Endodermal cell (in vitro differentiated cells): ENCODE measurements around the gene PTPN14. TPM values are rescaled to one million over a fixed set of nuclear protein-coding genes. Genes with fewer than 3 reads are reported as not detected.

Experiments used
- DNase-seq: peaks from one replicate; pipeline ENCODE4 v3.0.0-alpha.2; 2017
- H3K27ac ChIP-seq: 2 replicates; pipeline ENCODE4 v1.5.1; 2013; ENCODE audit warnings: mild to moderate bottlenecking, low read depth, low read length, moderate library complexity
- H3K27me3 ChIP-seq: 2 replicates; pipeline ENCODE4 v1.6.1; 2013; ENCODE audit warnings: mild to moderate bottlenecking, low read length, moderate library complexity; ENCODE audit not compliant: insufficient read depth, control insufficient read depth, poor library complexity, severe bottlenecking
- H3K36me3 ChIP-seq: 2 replicates; pipeline ENCODE4 v1.7.0; 2013; ENCODE audit warnings: mild to moderate bottlenecking, low read length, moderate library complexity; ENCODE audit not compliant: control insufficient read depth, insufficient read depth
- H3K4me1 ChIP-seq: one replicate; pipeline ENCODE4 v1.7.0; 2013; ENCODE audit warnings: low read length; ENCODE audit not compliant: control insufficient read depth, insufficient read depth
- H3K4me3 ChIP-seq: 2 replicates; pipeline ENCODE4 v1.5.1; 2013; ENCODE audit warnings: mild to moderate bottlenecking, low read length, moderate library complexity
- H3K9ac ChIP-seq: 2 replicates; pipeline ENCODE4 v1.6.1; 2013; ENCODE audit warnings: mild to moderate bottlenecking, low read length, moderate library complexity; ENCODE audit not compliant: poor library complexity, severe bottlenecking; ENCODE audit errors: extremely low read depth
- H3K9me3 ChIP-seq: 2 replicates; pipeline ENCODE4 v1.6.1; 2013; ENCODE audit warnings: mild to moderate bottlenecking, low read length, moderate library complexity; ENCODE audit not compliant: control insufficient read depth
- H3K27ac Mint-ChIP-seq: 2 replicates; pipeline ENCODE4 v1.8.0; 2020; ENCODE audit warnings: mixed read lengths
- H3K27me3 Mint-ChIP-seq: 2 replicates; pipeline ENCODE4 v1.8.0; 2021; ENCODE audit warnings: mild to moderate bottlenecking, mixed read lengths; ENCODE audit not compliant: insufficient read depth
- H3K36me3 Mint-ChIP-seq: 2 replicates; pipeline ENCODE4 v1.8.0; 2020; ENCODE audit warnings: low read depth, mixed read lengths
- H3K4me1 Mint-ChIP-seq: 2 replicates; pipeline ENCODE4 v1.8.0; 2020; ENCODE audit warnings: mixed read lengths
- H3K4me3 Mint-ChIP-seq: 2 replicates; pipeline ENCODE4 v1.8.0; 2020; ENCODE audit warnings: mild to moderate bottlenecking, moderate library complexity, mixed read lengths
- H3K9me3 Mint-ChIP-seq: 2 replicates; pipeline ENCODE4 v1.8.0; 2020; ENCODE audit warnings: mild to moderate bottlenecking, mixed read lengths
- CTCF ChIP-seq: fragments of 200-600 bp; sonication (generic); conservative IDR thresholded peaks from 2 replicates; pipeline ENCODE4 v1.5.0; 2021; ENCODE audit warnings: antibody characterized with exemption, mild to moderate bottlenecking
- WGBS, 2 experiments: methylation state at CpG; one replicate each; pipeline versions ENCODE4 v1.1.5 to v1.1.7; 2013; ENCODE audit warnings: missing lambda C conversion rate in 2 of 2, mixed read lengths in 1 of 2; ENCODE audit not compliant: insufficient coverage in 1 of 2, insufficient read length in 1 of 2; 5-methylcytosine and 5-hydroxymethylcytosine counted together
- total RNA-seq, 2 donors: library from RNA; stranded (reverse); fragmentation: NEBNext Ultra II Directional in 1 of 2; extraction: Animal tissue kit (Norgen Biotek cat#: 25700) in 1 of 2; gene quantifications; 2 replicates in 1 of 2; 3 replicates in 1 of 2; pipeline ENCODE4 v1.2.1, GENCODE V29; 2021

The PTPN14 gene
- total RNA-seq, 2 donors from 2014 or later: 72.6 to 93.2 TPM

- H3K27ac ChIP-seq: no peak overlapping the region
- H3K9ac ChIP-seq: no peak overlapping the region
- H3K36me3 ChIP-seq: peaks cover 20% of the 10 kb centered on the region
- H3K4me1 ChIP-seq: peaks cover 16% of the 10 kb centered on the region
- Mint-ChIP-seq H3K4me3 (no peak overlapping the region), H3K27ac (no peak overlapping the region), H3K27me3 (no peaks in the 10 kb centered on the region), H3K4me1 (peaks cover 55% of the 10 kb centered on the region), H3K9me3 (peaks cover 9% of the 10 kb centered on the region), H3K36me3 (peaks cover 12% of the 10 kb centered on the region)
- peaks cover 15% of the 10 kb centered on the region for H3K9me3 ChIP-seq
- DNase-seq: no peak
- no peak for TF ChIP-seq CTCF
- H3K4me3 ChIP-seq: no peak overlapping the region
- H3K27me3 ChIP-seq: no peaks in the 10 kb centered on the region
- WGBS, 2 experiments: 90 to 98% methylated on average over 4 to 5 of the region's 5 CpGs
Observed at GRCh38 chr1:214504330-214504729, 47.1 kb downstream of the PTPN14 start.

DNA sequence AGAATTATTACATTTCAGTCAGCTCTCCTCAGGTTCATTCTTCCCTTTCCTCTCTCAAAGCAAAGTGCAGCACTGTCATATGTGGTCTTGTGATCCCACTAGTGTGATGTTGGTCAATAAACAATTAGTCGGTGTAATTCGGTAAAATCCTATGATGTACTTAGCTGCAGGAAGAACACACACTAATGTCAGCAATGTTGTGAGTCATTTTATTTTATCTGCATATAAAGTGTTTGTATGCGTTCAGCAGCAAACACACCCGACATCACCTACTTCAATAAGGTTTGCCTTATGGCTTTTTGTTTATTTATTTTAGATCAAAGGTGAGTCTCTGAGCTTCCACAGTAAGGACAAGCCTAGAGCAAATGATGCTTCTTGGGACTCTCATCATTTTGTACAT lies 47.8 kb downstream of the PTPN14 start:
- WGBS, 2 experiments: 81% methylated on average over 4 of the region's 4 CpGs; no CpG with 5 or more reads in 1 of the 2 experiments
- no peak for DNase-seq
- Mint-ChIP-seq H3K36me3 (peaks cover 7% of the 10 kb centered on the region), H3K4me3 (no peak overlapping the region), H3K27me3 (no peaks in the 10 kb centered on the region), H3K27ac (no peak overlapping the region), H3K4me1 (peaks cover 55% of the 10 kb centered on the region), H3K9me3 (peaks cover 3% of the 10 kb centered on the region)
- Histone ChIP-seq H3K4me1 (peaks cover 16% of the 10 kb centered on the region), H3K27me3 (no peaks in the 10 kb centered on the region), H3K36me3 (peaks cover 12% of the 10 kb centered on the region), H3K9me3 (peaks cover 8% of the 10 kb centered on the region), H3K9ac (no peak overlapping the region), H3K27ac (no peak overlapping the region), H3K4me3 (no peak overlapping the region)
- TF ChIP-seq CTCF: no peak

- no peaks in the 10 kb centered on the region for H3K9me3 ChIP-seq
- no peak overlapping the region for H3K4me3 Mint-ChIP-seq
Observed at GRCh38 chr1:214500340-214501055, 50.9 kb downstream of the PTPN14 start.

More at GRCh38 chr1:214500340-214501055, 50.9 kb downstream of the PTPN14 start:
- peaks cover 9% of the 10 kb centered on the region for H3K36me3 ChIP-seq
- H3K27me3 ChIP-seq: no peaks in the 10 kb centered on the region
- no peak overlapping the region for H3K27ac ChIP-seq
- DNase-seq: no peak
- H3K27me3 Mint-ChIP-seq: no peaks in the 10 kb centered on the region
- H3K9me3 Mint-ChIP-seq: no peaks in the 10 kb centered on the region
- H3K4me3 ChIP-seq: no peak overlapping the region
- H3K4me1 ChIP-seq: peaks cover 8% of the 10 kb centered on the region
- TF ChIP-seq CTCF: no peak
- peaks cover 3% of the 10 kb centered on the region for H3K36me3 Mint-ChIP-seq
- WGBS, 2 experiments: 58 to 85% methylated on average over 1 to 3 of the region's 4 CpGs
- peak overlapping the region; percentile 48 for H3K27ac Mint-ChIP-seq
- H3K9ac ChIP-seq: no peak overlapping the region
- H3K4me1 Mint-ChIP-seq: peaks cover 46% of the 10 kb centered on the region
